NAMALWA (cell line): Measurements from ENCODE around the gene CRIP2.

Source experiments
- DNase-seq: peaks from one replicate; pipeline ENCODE4 v3.0.0-alpha.2; 2015; ENCODE audit warnings: low spot score

Gene CRIP2

DNA sequence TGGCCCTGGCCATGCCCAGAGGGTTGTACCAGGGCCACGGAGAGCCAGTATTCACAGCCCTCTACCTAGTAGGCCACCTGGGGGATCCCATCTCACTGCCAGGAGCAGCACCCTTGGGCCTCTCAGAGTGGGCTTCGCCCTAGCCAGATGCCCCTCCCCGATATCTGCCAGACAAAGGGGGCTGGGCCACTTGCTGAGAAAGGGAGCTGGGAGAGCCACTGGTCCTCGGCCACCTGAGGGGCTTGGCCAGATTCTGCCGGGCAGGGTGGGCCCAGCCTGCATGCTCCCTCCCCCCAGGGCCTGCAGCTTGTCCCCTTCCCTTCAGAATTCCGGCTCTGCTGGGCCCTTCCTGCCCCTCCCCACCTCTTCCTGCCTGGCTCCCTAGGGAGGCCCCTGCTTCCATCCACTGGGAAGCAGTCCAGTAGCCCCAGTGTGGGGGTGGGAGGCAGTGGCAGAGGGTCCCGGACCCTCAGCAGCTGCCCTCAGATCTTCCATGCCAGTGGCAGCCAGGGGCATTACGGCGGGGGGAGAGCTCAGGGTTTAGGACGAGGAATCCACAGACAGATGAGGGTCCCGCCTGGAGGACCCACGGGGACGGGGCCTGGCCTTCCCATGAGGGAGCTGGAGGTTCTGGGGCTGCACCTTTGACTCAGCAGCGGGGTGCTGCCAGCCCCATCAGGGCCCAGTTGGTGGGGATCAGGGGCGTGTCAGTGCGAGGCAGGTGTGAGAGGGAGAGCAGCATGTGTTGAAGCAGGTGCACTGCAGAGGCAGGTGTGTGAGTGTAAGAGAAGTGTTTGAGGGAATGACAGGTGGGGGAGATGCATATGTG is 2.4 kb downstream of the CRIP2 start:
- DNase-seq, result no peak

DNA sequence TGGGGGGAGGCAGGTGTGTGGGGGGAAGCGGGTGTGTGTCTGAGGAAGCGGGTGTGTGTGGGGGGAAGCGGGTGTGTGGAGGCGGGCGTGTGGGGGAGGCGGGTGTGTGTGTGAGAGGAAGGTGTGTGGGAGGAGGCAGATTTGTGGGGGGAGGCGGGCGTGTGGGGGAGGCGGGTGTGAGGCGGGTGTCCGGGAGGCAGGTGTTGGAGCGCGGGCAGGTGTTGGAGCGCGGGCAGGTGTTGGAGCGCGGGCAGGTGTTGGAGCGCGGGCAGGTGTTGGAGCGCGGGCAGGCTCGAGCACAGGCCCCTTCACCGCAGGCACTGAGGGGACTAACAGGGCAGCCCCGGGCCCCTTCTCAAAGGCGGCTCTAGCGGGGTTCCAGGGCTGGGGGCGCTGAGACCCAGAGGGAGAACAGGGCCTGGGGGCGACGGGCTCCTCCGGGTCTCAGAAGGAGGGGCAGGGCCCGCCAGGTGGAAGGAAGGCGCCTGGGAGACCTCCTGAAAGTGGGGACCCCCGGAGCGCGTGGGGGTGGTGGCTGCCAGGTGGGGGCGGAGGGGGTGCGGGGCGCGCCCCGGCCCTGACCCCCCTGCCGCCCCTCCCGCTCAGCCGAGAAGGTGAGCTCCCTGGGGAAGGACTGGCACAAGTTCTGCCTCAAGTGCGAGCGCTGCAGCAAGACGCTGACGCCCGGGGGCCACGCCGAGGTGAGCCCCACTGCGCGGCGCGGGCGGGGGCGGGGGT is 3.2 kb downstream of the CRIP2 start:
- DNase-seq, result no peak

DNA sequence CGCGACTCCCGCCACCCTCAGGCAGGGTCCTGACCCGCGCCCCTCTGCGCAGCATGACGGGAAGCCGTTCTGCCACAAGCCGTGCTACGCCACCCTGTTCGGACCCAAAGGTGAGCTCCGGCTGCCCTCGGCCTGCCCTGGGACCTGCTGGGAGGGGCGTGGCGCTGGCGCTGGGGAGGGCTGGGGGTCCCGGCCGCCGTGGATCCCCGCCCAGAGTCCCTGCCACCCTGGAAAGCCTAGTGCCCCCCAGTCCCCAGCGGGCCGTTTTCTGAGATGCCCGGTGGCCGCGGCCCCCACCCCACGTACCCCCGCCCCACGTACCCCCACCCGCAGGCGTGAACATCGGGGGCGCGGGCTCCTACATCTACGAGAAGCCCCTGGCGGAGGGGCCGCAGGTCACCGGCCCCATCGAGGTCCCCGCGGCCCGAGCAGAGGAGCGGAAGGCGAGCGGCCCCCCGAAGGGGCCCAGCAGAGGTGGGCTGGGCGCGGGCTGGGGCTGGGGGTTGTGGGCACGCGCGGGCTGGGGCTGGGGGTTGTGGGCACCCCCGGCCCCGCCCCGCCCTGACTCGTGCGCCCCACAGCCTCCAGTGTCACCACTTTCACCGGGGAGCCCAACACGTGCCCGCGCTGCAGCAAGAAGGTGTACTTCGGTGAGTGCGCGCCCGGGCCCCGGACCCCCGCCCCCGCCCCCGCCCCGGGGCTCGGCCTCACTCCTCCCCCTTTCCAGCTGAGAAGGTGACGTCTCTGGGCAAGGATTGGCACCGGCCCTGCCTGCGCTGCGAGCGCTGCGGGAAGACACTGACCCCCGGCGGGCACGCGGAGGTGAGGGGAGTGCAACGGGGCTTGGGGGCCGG is 4.0 kb downstream of the CRIP2 start:
- no peak for DNase-seq

DNA sequence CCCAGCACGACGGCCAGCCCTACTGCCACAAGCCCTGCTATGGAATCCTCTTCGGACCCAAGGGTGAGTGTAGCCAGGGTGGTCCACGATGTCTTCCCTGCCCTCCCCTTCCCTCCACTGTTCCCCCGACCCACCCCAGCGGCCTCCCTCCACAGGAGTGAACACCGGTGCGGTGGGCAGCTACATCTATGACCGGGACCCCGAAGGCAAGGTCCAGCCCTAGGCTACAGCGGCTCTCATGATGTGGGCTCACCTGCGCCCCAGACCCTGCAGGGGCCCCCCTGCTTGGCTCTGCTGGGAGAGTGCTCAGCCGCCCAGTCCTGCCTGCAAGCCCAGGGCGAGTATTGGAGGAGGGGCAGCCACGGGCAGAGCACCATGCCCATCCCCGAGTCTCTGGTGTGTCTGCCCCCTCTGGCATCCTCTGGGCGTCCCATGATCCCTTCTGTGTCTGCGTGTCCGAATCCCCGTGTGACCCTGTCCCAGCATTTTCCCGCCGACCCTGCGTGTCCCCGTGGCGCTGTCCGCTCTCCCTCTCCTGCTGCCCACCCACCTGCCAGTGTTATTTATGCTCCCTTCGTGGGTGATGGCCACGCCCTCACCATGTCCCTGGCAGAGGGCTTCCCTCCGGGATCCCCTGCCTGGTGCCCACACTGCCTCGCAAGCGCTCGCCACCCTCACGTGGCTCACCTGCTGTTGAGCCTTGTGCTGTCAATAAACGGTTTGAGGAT is 5.0 kb downstream of the CRIP2 start:
- no peak for DNase-seq

DNA sequence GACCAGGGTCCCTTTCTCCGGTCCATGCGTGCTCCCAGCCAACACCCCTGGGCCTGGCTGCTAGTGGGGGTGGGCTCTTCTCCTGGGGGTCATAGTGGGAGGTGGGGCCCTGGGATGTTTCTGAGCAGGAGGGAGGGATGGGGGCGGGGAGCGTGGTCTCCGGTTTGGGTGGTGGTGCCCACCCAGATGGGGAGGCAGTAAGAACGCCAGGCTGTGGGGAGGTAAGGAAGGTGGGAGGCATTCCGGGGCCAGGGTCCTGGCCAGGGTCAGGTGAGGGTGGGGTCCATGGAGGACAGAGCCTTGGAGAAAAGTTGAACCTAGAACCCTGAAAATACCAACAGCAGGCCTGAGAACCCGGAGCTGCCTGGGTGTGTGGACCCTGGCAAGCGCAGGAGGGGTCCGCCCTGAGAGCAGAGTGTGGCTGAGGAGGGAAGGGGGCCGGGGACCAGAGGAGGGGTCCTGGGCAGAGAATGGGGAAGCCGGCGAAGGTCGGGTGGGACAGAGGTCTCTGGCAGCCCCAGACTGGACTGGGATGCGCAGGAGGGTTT is 5.7 kb downstream of the CRIP2 start:
- DNase-seq, result no peak

DNA sequence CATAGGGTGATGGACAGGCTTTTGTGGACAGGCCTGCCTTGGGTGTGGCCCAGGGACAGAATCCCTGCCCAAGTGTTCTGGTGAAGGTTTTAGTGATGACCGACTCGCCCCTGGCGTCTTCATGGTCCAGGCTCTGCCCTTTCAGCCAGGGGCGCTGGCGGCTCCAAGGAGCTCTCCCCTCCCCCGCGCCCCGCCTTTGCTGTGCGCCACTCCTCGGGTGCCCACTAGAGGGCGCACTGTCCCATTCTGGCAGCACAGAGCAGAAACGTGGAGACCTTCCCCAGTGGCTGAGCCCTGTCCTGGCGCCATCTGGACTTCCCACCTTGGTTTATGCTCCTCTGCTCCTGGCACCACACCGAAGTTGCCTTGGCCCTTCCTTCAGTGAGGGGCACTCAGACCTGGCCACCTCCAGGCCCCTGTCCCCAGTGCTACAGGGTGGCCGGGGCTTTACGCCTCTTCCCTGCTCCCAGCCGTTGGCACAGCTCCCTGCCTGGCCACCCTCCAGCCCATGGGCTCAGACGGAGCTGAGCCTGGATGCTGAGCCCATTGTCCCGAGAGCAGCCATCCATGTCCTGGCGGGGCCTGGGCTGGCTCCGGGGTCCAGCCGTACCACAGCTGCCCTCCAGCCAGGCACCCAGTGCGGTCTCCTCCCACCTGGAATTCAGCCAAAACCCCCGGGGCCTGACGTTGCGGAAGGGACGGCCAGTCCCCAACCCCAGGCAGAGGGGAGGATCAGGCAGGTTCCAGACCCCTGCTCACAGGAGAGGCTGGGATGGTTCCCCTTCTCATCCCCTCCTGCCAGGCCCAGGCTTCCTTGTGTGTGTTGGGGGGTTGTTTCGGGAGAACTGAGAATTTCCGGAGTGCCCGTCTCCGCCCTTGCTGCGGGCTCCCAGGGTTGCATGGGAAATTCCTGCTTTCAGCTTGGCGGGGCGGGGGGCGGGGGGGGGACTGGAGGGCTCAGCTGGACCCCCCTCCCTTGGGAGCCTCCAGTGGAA is 6.5 kb downstream of the CRIP2 start:
- peak; percentile 88 for DNase-seq

DNA sequence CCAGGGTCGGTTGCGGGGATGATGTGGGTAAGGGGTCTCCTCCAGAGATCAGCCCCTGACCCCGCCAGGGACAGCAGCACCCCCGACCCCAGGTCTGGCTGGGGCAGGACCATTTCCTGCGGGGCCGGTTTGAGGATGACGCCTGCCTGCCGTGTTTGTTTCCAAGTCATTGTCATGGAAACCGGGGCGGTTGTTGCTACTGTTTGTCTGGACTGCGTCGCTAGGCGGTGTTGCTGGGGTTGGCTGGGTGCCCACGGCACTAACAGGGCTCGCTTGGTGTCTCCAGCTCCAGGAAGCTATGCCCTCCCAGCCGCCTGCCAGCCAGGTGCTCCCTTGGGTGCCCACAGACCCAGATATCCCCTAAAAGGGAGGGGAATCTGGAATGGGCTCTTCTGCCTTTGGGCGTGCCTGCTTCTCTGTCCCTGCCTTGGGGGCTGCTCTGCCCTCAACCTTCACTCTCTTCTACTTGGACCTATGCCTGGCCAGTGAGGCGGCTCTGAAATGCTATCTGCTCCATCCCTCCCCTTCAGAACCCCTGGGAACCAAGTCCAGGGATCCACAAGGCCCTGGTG is 7.4 kb downstream of the CRIP2 start:
- peak; percentile 97 for DNase-seq

DNA sequence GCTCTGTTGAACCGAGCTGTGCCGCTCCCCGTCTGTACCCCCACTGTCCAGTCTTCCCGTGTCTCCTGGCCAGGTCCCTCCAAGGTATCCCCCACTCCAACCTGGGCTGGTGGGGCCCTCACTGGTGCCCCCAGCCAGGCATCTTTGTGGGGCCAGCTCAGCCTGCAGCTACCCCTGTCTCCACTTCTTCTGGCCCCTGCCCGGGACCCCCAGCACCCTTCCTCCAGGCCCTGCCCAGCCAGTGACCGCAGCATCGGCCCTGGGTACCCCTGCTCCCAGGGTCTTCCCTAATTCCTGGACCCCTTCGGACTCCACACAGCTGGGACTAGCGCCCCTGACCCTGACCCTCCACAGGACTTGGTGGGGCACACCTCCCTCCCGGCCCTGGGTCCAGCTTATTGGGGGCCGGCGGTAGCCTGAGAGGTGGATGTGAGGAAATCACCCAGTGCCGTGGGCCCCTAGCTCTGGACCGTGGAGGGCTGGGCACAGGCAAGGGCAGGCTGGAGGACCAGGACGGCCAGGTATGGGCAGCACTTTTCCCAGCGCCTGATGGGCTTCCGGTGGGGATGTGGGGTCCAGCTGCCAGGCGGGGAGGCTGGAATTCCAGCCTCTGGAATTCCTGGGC is 8.0 kb downstream of the CRIP2 start:
- no peak for DNase-seq

DNA sequence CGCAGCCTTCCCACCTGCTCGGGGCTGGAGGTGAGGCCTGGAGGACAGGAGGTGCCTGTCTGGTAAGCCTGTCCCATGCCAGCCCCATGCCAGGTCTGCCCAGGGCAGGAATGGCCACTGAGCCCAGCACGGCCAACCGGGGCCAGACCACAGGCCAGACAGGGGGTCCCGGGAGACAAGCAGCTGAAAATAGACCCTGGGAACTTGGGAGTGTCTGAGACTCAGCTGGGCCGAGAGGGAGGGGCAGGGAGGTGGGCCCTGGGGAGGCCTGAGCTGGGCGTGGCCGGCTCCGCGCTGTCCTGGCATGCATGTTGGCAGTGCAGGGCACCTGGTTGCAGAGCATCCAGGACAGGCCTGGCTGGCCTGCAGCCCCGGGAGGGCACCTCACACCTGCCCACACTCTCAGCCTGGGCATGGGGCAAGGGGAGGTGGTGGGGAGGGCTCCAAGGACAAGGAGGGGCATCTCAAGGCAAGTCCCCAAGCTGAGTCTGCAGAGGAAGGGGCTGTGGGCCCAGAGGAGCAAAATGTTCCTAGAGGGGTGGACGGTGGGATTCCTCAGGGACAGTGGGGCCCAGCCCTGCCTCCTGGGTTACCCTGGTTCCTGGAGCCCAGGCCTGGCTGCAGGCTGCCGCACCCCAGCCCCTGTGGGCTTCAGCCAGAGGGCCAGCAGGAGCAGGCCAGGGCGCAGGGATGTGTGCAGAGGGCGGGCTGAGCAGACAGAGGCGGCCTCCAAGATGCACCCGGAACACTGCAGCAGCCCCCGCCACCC is 8.9 kb downstream of the CRIP2 start:
- no peak for DNase-seq

DNA sequence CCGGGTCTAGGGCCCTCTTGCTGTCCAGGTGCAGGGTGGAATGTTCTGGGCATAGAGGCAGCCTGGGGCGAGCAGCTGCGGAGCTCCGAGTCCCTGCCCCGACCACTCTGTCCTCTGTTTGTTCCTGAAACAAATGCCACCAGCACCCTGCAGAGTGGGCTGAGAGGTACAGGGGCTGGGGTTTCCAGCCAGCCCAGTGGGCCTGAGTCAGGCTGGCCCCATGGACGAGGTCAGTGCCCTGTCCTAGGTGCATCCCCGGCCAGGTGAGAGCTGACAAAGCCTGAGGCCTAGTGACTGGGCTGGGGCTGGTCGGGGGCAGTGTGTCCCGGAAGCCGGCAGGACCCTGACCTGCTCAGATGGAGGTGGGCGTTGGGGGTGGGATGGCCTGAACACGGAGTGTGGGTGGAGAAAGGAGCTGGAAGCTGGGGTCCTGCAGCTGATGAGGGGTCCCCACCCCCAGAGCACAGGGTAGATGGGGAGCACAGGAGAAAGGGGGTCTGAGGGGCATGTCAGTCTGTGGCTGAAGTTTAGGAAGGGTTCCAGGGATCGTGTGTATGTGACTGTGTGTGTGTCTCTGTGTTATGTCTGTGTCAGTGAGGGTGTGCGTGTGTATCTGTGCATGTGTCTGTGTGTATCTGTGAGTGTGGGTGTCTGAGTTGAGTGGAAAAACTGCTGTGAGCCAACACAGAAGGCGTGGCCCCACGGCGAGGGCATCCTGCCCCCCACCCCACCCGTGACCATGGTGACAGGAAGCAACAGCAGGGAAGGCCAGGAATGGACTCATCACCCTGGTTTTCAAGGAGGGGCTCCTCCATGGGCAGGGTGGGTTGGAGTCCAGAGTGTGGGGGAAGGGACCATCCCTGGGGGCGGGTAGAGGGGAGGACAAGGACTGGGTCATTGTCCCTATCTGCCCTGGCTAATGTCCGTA is 9.7 kb downstream of the CRIP2 start:
- no peak for DNase-seq

DNA sequence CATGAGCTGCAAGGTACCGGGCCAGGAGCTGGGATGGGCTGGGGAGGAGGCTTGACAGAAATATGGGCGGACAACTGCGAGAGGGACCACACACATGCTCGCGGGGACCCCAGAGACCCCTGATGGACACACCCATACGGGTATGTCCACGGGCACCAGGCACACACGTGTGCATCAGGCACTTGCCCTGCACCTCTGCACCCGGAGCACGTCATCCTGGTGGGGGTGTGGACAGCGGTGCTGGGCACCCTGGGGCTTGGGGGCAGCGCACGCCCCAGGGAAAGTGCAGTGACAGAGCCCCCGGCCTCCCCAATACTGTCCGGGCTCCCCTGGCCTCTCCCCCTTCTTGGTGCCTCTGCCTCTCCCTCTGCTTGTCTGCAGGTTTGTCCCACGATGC is 10.4 kb downstream of the CRIP2 start:
- DNase-seq, result no peak

DNA sequence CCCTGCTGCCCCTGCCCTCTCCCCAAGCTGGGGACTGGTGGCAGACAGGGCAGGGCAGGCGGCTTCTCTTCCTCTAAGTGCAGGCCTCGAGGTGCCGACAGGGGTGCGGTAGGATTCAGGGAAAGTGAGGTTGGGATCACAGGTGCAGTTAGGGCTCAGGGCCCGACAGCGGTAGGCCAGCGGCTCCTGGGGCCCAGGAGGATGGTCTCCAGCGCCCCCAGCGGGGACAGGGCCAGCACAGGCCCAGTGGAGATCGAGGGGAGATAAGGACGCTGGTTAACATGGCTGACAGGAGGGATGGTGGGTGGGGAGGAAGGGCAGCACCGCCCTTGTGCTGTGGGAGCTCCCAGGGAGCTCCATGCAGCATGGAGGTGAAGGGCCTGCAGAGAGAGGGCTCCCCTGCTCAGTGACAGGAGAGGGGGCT is 11.1 kb downstream of the CRIP2 start:
- no peak for DNase-seq

DNA sequence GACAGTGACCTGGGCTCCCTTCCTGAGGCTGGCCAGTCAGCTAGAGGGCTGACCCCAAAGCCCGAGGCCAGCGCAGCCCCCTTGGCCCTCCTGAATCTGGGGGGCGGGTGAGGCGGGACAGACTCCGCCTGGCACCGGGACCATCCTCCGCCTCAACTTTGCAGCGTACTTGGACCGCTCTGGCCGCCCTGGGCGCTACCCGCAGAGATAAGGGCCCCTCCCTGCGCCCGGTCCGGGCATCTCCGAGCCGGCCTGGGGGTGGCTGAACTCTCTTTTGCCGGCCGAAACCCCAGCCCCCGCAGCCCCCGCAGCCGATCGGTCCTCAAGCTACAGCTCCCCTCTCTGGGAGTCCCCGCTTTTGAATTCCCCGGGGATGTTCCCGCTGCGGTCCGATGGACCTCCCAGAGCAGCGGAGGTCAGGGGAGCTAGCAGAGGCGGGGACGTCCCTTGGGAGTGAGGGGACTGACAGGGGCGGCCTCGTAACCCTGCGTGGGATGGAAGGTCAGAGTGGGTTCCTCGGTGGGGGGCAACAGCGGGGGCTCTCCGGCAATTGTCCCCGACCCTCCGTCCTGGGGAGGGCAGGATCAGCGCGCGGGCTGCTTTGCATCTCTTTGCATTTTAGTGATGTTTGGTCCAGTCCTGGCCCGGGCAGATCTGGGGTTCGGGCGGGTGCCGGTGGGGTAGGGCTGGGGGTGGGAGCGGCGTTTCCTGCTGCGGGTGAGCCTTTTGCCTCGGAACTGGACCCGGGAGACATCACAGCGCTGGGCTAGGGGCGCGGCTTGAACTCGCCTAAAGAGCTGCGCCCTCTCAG is 11.7 kb downstream of the CRIP2 start, which contains the start of gene CRIP1:
Gene CRIP1, plus strand, starts transcription at position 724 of the 811 bp plus-strand sequence. CDS start 374 bp downstream, outside the sequence.
- DNase-seq, result no peak

DNA sequence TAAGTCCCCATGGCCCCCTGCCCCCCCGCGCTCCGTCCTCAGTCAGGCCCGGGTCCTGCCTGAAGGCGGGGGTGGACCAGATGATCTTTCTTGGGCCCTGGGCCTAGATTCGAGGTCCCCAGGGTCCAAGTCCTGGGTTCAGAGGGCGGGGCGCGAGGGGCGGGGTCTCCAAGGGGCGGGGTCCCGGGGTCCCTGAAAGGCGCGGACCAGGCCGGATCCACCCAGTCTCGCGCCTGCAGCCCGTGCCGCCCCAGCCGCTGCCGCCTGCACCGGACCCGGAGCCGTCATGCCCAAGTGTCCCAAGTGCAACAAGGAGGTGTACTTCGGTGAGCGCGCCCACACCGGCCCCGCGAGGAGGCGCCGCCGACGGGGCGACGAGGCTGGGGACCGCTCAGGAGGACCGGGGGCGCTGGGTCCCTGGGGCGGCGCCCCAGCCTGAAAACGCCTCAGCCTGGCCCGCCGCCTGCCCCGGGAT is 12.4 kb downstream of the CRIP2 start:
- DNase-seq, result peak; percentile 63

DNA sequence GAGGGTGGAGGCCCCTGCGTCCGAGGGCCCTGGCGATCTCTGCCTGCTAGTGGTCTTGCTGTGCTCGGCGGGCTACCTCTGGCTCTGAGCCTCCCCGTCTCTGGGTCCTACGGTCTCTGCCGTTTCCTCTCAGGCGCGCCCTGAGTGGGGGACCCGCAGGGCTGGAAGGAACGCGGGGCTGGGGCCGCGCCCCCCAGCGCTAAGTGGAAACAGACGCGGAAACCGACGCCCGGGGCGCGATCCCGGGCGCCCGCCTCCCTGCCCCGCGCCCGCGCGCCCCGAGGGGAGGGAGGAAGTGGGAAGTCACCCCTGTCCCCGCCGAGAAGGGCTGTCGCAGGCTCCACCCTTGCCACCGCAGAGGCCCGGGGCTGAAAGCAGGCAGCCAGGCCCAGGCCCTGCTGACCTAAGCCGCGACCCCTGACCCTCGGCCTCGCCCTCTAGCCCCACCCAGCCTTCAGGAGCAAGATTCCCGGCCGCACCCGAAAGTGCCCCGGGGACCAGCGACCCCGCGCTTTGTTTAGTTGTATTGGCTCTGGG is 12.9 kb downstream of the CRIP2 start:
- peak; percentile 54 for DNase-seq
